Hepatic stellate cell (primary cell): ENCODE data around the gene SCPEP1.

Experiments used
- DNase-seq: peaks from one replicate; pipeline ENCODE4 v3.0.0; 2011; ENCODE audit warnings: low spot score

SCPEP1 gene

DNA sequence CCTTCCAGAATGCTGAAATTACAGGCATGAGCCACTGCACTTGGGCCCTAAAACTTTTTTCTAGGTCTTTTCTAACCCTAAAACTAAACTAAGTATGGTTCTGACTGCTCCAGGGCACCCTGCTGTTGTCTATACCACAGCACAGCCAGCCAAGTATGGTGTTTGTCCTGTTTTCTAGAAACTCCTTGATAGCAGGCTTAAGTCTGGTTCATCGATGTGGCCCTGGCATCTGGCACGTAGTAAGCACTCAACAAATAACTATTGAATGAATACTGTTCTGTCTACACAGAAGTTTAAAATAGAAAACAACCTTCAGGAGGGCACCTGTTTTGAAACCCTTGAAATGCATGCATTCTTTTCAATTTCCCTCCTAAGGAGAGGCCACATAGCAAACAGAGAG lies 62.6 kb downstream of the SCPEP1 start:
- no peak for DNase-seq

DNA sequence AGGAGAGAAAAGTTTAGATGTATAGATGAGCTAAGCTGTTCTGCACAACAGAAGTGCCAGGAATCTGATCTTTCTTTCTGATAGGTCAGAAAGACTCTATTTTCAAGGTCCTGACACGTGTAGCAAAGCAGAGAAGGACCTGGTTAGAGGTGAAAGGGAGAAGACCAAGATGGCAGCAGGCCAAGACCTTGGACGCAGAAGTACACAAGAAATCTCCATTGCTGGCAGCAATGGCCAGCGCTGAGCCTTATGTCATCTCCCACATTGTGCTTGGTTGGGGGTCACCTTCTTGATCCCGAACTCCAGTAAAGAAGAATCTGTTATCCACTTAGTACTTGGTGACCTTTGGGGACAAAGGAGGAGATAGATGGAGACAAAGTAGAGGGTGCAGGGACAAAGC lies 65.3 kb downstream of the SCPEP1 start:
- no peak for DNase-seq

DNA sequence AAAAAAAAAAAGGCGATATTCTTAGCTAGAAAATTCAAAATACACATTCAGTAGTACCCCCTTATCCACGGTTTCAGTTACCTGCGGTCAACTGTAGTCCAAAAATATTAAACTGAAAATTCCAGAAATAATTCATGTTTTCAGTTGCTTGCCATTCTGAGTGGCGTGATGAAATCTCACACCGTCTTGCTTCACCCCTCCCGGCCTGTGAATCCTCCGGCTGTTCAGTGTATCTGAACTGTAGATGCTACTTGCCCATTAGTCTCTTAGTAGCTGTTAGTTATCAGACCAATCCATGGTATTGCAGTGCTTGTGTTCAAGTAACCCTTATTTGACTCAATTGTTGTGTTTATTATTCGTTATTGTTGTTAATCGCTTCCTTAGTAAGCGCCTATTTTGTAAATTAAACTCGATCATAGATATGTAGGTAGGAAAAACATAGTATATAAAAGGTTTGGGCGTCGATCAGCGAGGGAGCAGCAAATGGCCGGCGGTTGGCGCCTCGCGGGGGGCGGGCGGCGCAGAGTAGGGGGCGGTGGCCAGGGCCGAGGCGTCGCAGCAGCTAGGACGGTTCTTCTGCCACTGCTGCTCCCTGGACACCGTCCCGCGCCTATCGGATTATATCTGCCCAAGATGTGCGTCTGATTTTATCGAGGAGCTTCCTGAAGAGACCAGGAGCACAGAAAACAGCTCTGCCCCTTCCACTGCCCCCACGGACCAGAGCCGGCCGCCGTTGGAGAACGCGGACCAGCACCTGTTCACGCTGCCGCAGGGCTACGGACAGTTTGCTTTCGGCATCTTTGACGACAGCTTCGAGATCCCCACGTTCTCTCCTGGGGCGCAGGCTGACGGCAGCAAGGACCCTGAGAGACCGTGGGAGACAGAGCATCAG lies 67.3 kb downstream of the SCPEP1 start:
- DNase-seq = no peak

DNA sequence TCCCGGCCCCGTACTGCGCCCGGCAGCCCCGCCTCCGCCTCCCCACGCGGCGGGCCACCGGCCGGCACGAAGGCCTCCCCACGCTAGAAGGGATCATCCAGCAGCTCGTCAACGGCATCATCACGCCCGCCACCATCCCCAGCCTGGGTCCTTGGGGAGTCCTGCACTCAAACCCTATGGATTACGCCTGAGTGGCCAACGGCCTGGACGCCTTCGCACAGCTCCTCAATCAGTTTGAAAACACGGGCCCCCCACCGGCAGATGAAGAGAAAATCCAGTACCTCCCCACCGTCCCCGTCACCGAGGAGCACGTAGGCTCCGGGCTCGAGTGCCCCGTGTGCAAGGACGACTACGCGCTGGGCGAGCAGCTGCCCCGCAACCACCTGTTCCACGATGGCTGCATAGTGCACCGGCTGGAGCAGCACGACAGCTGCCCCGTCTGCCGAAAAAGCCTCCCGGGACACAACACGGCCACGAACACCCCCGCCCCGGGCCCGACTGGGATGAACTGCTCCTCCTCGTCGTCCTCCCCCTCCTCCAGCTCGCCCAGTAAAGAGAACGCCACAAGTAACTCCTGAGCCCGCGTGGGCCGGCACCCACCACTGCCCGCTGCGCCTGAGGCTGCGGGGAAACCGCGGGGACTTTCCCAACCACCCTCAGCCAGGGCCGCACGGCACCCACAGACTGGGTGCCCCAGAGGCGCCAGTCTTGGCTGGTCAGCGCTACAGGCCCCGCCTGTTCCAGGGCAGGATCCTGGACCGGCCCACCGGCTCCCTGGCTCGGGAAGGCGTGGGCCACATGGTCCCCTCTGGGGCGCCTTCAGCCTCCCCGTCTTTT lies 68.2 kb downstream of the SCPEP1 start:
- DNase-seq = no peak

DNA sequence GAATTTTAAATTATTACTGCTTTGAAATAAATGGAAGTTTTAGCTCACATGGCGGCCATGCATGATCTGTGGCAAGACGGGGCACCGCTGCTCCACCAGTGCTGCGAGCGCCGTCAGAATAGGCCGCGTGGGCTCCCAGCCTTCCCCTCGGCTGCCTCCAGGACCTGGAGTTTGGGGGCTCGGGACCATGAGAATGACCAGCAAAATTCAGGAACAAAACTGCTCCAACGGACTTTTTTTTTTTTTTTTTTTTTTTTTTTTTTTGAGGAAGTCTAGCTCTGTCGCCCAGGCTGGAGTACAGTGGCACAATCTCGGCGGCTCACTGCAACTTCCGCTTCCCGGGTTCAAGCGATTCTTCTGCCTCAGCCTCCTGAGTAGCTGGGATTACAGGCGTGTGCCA lies 68.8 kb downstream of the SCPEP1 start:
- no peak for DNase-seq

DNA sequence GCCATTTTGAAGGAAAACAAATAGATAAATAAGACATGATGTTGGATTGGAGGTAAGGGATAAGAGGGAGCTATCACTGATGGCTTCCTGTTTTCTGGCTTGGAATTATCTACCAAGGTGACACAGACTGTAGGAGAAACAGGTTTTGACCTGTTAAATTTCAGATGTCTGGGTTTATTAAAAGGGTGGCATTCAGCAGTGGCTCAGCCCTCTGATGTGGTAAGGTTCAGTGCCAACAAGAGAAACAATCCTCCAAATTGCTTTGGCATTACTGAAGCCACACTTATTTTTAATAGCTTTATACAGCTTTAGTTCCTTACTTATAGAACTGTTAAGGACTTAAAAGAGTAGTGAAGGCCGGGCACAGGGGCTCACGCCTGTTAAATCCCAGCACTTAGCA lies 70.2 kb downstream of the SCPEP1 start:
- no peak for DNase-seq

DNA sequence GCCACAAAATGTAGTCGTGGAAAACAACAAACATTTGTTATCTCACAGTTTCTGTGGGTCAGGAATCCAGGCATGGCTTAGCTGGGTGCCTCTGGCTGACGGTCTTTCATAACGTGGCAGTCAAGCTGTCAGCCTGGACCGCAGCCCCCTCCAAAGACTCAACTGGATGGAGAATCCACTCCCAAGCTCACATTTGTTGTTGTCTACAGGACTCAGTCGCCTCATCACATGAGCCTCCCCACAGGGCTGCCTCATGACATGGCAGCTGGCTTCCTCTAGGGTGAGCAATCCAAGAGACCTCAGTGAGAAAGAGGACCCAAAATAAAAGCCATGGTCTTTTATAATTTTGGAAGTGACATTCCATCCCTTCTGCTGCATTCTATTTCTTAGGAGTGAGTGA lies 72.4 kb downstream of the SCPEP1 start:
- DNase-seq = no peak

DNA sequence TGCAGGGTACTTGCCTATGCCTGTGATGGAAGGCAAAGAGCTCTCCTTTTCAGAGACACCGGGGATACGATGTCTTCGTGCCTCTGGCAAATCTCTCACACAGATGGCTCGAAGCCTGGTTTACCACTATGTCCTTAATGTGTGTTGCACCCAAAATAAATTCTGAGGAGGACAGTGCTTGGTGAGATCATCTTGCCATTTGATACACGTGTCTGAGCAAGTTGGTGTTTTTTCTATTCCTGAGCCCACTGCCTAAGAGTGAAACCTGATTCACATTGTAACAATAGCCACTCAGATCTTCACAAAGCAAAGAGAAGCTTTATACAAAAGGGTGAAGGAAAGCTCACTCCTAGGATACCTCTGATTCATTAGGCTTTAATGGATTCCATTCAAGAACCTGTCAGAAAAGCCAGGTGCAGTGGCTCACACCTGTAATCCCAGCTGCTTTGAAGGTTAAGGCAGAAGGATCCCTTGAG lies 74.0 kb downstream of the SCPEP1 start:
- DNase-seq = no peak
